Measurements from ENCODE around the gene NXNL2.

NXNL2 gene

DNA sequence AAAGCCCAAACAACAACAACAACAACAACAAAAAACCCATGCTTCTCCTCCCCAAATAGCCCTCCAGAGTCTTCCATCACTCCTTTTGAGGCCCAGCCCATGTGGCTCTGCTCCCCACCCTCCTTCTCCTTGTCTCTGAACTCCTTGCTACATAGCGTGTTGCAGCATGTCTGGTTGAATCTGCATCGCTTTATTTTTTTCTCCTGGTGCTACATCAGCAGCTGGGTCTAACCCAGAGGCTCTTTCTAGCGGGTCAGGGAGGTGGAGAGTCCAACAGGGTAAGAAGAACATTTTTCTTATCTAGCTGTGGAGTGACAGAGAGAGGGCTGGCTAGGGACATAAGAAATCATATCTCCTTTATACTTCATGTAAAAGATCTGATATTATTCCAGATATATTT lies 18.4 kb downstream of the NXNL2 start:
- intact Hi-C loops (cut with DNase I; ENCODE audit: low total_unique reads), result no loop called here
- no peak for TF ChIP-seq CTCF (IDR thresholded peaks at IDR 0.05)
- H3K9me3 ChIP-seq, result no peaks in the 10 kb centered on the region
- DNase-seq, result no peak
- no peaks in the 10 kb centered on the region for H3K36me3 ChIP-seq
- H3K4me3 ChIP-seq, result no peak overlapping the region
- no peaks in the 10 kb centered on the region for H3K4me1 ChIP-seq
- H3K27ac ChIP-seq, result no peak overlapping the region
- H3K27me3 ChIP-seq, result no peaks in the 10 kb centered on the region

DNA sequence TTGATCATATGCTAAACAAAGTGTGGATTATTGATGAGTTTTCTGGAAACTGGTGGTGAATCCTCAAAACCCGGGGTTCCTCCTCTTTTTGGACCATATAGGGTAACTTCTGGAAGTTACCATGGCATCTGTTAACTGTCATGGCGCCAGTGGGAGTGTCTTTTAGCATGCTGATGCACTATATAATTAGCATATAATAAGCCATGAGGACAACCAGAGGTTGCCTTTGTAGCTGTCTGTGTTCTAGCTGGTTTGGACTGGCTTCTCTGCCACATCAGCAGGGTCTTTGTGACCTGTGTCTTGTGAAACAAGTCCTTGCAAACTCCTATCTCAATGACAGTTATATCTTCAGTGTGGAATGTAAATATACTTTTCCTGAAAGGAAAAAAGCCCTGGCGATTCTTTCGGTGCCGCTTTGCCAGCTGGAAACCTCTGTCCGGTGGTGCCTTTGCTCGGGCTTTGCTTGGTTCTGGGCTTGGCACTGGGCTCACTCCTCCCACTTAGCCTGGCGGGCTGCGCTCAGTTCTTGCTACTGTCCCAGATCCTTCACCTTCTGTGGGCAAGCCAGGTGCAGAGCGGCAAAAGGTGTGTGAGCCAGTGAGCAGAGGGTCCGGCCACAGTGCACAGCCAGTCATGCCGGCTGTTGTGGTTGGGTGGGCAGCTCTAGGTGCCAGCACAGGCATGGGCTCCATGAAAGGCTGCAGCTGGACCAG lies 20.4 kb downstream of the NXNL2 start:
- Histone ChIP-seq H3K27ac (no peak overlapping the region), H3K27me3 (no peaks in the 10 kb centered on the region), H3K36me3 (no peaks in the 10 kb centered on the region), H3K9me3 (no peaks in the 10 kb centered on the region), H3K4me1 (no peaks in the 10 kb centered on the region), H3K4me3 (no peak overlapping the region)
- DNase-seq, result no peak
- intact Hi-C loops (cut with DNase I; ENCODE audit: low total_unique reads), result no loop called here
- no peak for TF ChIP-seq CTCF (IDR thresholded peaks at IDR 0.05)

GRCh38 chr9:88559661-88560060 lies 24.7 kb downstream of the NXNL2 start:
- H3K36me3 ChIP-seq, result no peaks in the 10 kb centered on the region
- H3K9me3 ChIP-seq, result no peaks in the 10 kb centered on the region
- no peak for DNase-seq
- no peak overlapping the region for H3K27ac ChIP-seq
- no peak for TF ChIP-seq CTCF (IDR thresholded peaks at IDR 0.05)
- no peak overlapping the region for H3K4me3 ChIP-seq
- intact Hi-C loops (cut with DNase I; ENCODE audit: low total_unique reads), result no loop called here
- no peaks in the 10 kb centered on the region for H3K27me3 ChIP-seq
- H3K4me1 ChIP-seq, result no peaks in the 10 kb centered on the region

GRCh38 chr9:88567870-88568269 lies 32.9 kb downstream of the NXNL2 start:
- Histone ChIP-seq H3K36me3 (no peaks in the 10 kb centered on the region), H3K4me3 (no peak overlapping the region), H3K27me3 (no peaks in the 10 kb centered on the region), H3K4me1 (no peaks in the 10 kb centered on the region), H3K27ac (no peak overlapping the region), H3K9me3 (no peaks in the 10 kb centered on the region)
- intact Hi-C loops (cut with DNase I; ENCODE audit: low total_unique reads), result no loop called here
- TF ChIP-seq CTCF (IDR thresholded peaks at IDR 0.05), result no peak
- no peak for DNase-seq

DNA sequence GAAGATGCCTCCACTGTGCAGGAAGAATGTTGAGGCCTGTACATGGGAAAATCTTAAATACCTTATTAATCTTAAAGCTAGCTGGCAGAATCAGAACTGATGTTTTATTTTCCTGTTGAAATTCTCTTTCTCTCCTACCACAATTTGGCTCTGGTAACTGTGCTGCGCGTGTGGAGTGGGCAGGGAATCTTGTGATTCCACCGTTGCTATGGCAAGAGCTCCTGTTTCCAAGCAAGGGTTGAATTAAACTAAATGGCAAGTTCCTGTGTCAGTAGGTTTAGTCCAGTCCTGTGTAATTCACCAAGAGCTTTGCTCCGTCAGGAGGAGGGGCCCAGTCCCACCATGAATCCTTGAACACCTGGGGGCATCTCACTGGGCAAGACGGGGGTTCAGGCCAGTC lies 36.4 kb downstream of the NXNL2 start:
- H3K9me3 ChIP-seq, result no peaks in the 10 kb centered on the region
- no peak overlapping the region for H3K4me3 ChIP-seq
- H3K27me3 ChIP-seq, result no peaks in the 10 kb centered on the region
- H3K36me3 ChIP-seq, result no peaks in the 10 kb centered on the region
- DNase-seq, result no peak
- intact Hi-C loops (cut with DNase I; ENCODE audit: low total_unique reads), result no loop called here
- H3K4me1 ChIP-seq, result no peaks in the 10 kb centered on the region
- no peak overlapping the region for H3K27ac ChIP-seq
- TF ChIP-seq CTCF (IDR thresholded peaks at IDR 0.05), result no peak

GRCh38 chr9:88572684-88573083 lies 37.7 kb downstream of the NXNL2 start:
- Histone ChIP-seq H3K36me3 (no peaks in the 10 kb centered on the region), H3K27me3 (no peaks in the 10 kb centered on the region), H3K4me1 (no peaks in the 10 kb centered on the region), H3K9me3 (no peaks in the 10 kb centered on the region), H3K27ac (no peak overlapping the region), H3K4me3 (no peak overlapping the region)
- DNase-seq, result no peak
- intact Hi-C loops (cut with DNase I; ENCODE audit: low total_unique reads), result no loop called here
- TF ChIP-seq CTCF (IDR thresholded peaks at IDR 0.05), result no peak

All from tibial artery (tissue), 4 donors.